ACC112 (cell line): ENCODE results near the gene PHF12.

ENCODE experiments used
- H2AFZ ChIP-seq: fragments of 200-600 bp; sonication (generic); one replicate; pipeline ENCODE4 v1.6.0; 2017; ENCODE audit warnings: antibody characterized with exemption, low read length; ENCODE audit not compliant: unreplicated experiment
- H3K27ac ChIP-seq: fragments of 200-600 bp; sonication (generic); 2 replicates; pipeline ENCODE4 v1.5.1; 2014; ENCODE audit warnings: low read depth, mild to moderate bottlenecking, antibody characterized with exemption, low read length, moderate library complexity
- H3K27me3 ChIP-seq: fragments of 200-600 bp; sonication (generic); 2 replicates; pipeline ENCODE4 v1.6.1; 2014; ENCODE audit warnings: mild to moderate bottlenecking, antibody characterized with exemption, low read length, moderate library complexity, mixed read lengths; ENCODE audit not compliant: insufficient read depth
- H3K36me3 ChIP-seq: fragments of 200-600 bp; sonication (generic); 2 replicates; pipeline ENCODE4 v1.6.1; 2016; ENCODE audit warnings: mild to moderate bottlenecking, antibody characterized with exemption, low read length, moderate library complexity, mixed read lengths; ENCODE audit not compliant: insufficient read depth
- H3K4me1 ChIP-seq: fragments of 200-600 bp; sonication (generic); one replicate; pipeline ENCODE4 v1.6.1; 2016; ENCODE audit warnings: low read length, mixed read lengths; ENCODE audit not compliant: insufficient read depth, unreplicated experiment, control insufficient read depth
- H3K4me3 ChIP-seq: fragments of 200-600 bp; sonication (generic); 2 replicates; pipeline ENCODE4 v1.5.1; 2014; ENCODE audit warnings: mild to moderate bottlenecking, low read depth, low read length
- H3K79me2 ChIP-seq: fragments of 200-600 bp; sonication (generic); one replicate; pipeline ENCODE4 v1.6.0; 2016; ENCODE audit warnings: low read length; ENCODE audit not compliant: control insufficient read depth, unreplicated experiment, insufficient read depth

PHF12 gene

GRCh38 chr17:28856028-28856574 is 95.2 kb downstream of the PHF12 start:
- Histone ChIP-seq H2AFZ (no peak overlapping the region), H3K4me3 (peak overlapping the region; percentile 96; the same call in 1 of the 2 replicates), H3K4me1 (peaks cover 5% of the 10 kb centered on the region), H3K27ac (no peak overlapping the region), H3K79me2 (peaks cover 10% of the 10 kb centered on the region), H3K27me3 (no peaks in the 10 kb centered on the region), H3K36me3 (peaks cover 5% of the 10 kb centered on the region; the same call in 1 of the 2 replicates)

GRCh38 chr17:28855336-28855679 is 96.0 kb downstream of the PHF12 start:
- Histone ChIP-seq H3K27ac (peak overlapping the region; percentile 13; the same call in 1 of the 2 replicates), H3K36me3 (0 out of 2 replicates have a peak, but pooled peaks cover 5% of the 10 kb centered on the region), H3K4me1 (peaks cover 5% of the 10 kb centered on the region), H3K4me3 (peak overlapping the region; percentile 96), H2AFZ (peak overlapping the region; percentile 99), H3K27me3 (no peaks in the 10 kb centered on the region), H3K79me2 (peaks cover 10% of the 10 kb centered on the region)
